LoVo (cell line): ENCODE measurements around the gene TSHZ1.

ENCODE experiments used
- DNase-seq: peaks from one replicate; pipeline ENCODE4 v3.0.0-alpha.2; 2016; ENCODE audit warnings: low spot score

The TSHZ1 gene

DNA sequence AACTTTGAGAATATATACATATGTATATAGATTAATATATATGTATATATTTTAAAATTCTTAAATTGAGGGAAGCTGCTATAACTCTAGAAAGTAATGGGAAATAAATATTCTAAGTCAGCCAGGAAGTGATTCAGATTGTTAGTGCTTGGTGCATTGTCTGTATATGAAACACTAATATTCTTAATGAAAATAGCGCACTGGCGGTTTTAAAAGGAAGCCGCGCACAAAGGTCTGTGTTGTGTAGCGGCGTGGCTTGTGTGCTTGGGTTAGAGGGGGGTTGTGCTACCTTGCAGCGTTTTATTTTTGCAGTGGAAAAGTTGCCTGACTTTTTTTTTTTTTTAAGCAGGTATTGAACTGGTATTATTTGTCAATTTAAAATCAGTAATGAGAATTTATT, 11.3 kb downstream of the TSHZ1 start:
- no peak for DNase-seq

- DNase-seq = no peak
Measured at GRCh38 chr18:75222407-75222806, 11.8 kb downstream of the TSHZ1 start.

DNA sequence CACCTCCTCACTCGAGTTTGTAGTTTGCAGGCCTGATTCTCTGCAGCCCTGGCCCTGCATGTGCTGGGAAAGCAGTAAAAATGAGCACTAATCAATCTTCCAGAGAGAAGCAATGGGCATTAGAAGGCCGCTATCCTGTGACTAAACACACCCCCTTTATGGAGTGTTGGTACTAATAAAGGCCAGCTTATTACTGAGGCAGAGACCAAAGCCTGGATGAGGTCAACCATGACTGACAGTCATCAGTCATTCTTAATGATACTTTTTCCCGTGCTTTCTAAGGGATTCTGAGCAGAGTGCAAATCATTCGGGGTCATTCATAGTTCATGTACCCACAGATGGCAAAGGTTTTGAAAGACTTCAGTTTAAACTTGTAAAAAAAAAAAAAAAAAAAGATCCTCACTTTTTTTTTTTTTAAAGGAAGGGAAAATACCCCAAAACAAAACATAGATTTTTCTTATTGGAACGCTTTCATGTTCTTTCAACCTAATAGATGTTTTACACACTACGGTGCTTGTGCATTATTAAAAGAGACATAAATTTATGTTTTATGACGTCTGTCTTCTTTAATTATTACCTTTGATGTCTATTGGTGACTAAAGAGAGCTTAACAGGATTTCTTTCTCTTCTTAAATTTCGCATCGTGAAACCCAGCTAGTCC, 13.2 kb downstream of the TSHZ1 start:
- no peak for DNase-seq

DNA sequence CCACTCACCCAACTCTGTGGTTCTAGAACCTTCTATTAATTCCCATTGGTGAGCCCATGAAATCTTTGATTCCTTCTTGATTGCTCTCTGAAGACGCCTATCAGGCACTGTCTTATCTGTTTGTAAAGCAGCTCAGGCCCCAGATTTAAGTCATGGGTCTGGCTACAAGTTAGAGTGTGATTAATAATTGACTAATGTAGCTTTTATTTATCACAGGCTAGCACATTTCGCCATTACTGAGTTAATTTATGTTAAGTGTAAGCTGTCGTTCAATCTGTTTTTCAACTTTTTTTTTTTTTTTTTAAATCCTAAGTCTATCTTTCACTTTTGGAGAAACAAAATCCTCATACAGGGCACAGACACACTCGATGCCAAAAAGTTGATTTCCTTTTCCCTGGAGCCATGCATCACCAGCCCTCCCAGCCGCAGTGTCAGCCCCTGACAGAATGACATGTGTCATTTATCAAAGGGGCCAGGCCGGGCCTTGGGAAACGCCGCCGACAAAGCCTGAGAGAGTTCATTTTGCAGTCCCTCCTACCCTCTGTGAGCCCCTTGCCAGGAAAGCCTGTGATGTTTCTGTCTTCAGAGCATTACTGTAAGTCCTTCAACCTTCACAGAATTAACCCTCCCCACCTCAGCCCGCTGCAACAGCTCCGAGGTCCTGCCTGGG, 15.8 kb downstream of the TSHZ1 start:
- no peak for DNase-seq

GRCh38 chr18:75226956-75227316, 16.3 kb downstream of the TSHZ1 start:
- DNase-seq = no peak

- DNase-seq = no peak
Measured at GRCh38 chr18:75227535-75228296, 17.1 kb downstream of the TSHZ1 start.

DNA sequence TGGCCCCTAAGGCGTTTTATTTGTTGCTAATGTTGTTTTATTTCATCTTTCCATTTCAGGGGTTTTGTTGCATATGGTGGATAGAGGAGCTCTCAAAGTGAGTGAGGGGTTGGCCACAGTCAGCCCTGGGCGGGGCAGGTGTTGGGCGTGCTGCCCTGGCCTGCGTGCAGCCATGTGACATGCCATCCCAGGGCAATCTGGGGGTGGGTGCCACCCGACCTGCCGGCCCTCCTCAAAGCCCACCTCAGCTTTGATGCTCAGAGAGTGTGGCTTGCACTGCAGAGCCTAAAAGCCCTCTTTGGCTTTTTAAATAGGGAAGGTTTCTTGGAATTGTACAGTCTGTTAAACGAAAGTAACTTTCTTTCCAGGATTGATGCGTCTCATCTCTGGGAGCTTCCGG, 18.4 kb downstream of the TSHZ1 start:
- DNase-seq = no peak

DNA sequence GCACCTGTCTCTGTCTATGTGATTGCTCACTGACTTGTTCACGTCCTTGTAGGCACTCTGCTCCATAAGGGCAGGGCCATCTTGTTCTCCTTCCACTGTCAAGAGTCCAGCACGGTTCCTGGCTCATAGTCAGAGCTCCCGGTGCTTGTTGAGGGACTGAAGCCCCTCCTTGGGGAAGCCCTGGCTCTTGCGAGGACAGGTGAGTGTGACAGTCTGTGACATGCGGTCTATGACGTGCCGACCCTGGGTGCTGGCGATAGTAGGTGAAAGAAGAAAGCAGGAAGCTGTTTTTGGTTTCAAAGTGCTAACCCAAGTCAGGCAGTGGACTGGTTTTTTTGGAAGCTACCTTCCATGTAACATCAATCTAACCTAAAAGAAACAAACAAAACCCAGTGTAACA, 18.8 kb downstream of the TSHZ1 start:
- no peak for DNase-seq

DNA sequence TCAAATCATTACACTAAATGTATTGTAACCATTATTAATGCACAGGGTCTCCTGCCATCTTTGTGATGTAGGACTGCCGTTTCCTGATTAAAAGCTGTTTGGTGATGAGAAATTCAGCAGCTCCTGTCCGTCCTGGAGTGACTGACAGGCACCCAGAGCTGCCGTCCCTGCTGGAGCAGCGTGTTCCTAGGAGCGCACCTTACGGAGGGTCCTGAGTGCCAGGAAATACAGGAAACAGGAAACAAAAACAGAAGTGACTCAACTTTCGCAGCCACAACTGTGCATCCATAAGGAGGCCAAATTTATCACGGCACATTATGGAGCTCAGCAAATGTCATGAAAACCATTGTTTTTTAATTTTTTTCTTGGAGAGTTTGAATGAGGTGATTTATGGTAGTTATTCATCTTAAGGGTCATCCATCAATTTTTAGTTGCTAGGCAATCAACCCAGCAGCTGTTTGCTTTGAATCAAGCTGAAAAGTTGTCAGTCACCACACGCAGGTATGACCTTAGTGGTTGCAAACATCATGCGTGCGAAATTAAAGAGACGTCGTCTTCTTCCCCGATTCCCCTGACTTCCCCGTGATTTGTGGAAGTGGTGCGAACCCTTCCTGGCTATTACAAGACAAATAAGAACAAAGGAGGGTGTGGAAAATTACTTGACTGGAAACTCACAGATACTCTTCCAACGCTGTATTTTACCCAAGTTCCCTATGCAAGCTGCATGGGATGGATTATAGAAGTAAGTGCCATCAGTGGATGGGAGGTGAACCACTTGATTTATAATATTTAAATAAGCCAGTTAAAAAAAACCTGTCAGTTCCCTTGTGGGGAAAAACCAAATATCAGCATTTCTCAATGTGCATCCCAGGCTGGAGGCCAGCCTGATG, 19.8 kb downstream of the TSHZ1 start:
- DNase-seq = no peak

DNA sequence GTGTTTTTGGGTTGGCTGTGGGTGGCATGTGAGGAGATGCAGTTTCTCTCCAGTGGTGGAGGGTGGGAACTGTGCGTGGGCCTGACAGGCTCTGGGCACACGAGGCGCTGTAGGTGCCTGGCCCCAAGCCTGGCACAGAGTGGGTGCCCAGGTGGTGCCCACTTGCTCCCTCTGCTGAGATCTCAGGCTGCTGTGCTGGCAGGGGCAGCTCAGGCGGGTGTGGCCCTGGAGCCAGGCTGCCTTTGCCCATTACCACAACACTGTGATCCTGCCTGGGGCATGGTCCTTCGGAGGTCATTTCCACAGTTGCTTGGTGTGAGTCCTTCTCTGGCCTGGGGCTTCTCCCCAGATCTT, 20.4 kb downstream of the TSHZ1 start:
- no peak for DNase-seq

- DNase-seq = no peak
Measured at GRCh38 chr18:75234901-75235300, 24.3 kb downstream of the TSHZ1 start.

GRCh38 chr18:75235896-75236295, 25.3 kb downstream of the TSHZ1 start:
- DNase-seq = no peak

DNA sequence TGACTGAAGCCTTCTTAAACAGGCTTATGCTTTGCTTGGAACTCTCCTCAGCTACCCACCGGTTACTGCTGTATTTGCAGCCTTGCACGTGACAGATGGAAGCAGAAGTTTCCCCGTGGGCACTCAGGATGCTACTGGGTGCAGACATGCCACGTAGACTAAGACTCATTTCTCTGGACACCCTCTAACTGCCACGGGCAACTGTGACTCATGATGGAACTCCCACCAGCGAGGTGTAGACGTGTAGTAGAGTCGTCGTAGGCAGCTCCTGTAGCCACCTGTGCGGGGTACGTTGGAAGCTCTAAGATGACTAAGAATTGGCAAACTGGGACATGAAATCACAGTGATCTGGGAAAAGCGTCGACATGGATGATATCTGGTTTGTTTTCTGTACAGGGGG, 27.5 kb downstream of the TSHZ1 start:
- DNase-seq = no peak

DNA sequence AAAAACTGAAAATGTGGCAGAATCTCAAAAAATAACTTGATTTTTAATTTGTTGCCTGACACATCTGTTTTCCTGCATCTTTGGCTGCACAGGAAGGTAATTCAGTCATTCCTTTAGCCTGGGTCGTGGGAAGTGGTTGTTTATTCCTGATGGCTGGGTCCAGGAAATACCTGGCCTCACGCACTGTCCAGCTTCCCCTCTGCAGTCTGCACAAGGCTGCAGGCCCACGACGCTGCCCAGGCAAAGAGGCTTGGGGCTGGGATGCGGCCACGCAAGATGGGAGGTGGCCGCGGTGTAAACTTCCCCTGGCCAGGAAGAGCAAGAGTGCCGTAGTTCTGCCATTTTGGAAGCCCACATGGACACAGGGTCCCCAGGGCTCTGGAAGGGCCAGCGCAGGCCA, 28.2 kb downstream of the TSHZ1 start:
- DNase-seq = no peak

DNA sequence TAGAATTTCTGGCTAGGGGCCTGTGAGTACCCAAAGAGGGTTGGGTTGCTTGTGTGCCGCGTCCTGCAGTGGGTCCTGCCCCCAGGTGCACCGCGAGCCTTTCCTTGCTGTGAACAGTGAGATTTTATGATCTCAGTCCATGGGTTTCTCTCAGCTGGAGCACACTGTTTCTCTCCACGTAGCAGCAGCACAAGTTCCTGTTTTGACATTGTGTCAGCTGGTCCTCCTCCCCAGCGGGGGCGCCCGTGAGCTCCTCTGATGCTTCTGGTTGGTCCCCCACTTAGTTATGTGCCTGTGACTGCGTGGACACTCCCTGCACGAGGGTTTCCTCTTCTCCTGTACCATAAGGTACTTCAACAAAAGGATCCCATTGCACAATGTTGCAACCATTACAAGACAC, 29.8 kb downstream of the TSHZ1 start:
- DNase-seq = no peak

- no peak for DNase-seq
Measured at GRCh38 chr18:75241705-75242104, 31.1 kb downstream of the TSHZ1 start.

DNA sequence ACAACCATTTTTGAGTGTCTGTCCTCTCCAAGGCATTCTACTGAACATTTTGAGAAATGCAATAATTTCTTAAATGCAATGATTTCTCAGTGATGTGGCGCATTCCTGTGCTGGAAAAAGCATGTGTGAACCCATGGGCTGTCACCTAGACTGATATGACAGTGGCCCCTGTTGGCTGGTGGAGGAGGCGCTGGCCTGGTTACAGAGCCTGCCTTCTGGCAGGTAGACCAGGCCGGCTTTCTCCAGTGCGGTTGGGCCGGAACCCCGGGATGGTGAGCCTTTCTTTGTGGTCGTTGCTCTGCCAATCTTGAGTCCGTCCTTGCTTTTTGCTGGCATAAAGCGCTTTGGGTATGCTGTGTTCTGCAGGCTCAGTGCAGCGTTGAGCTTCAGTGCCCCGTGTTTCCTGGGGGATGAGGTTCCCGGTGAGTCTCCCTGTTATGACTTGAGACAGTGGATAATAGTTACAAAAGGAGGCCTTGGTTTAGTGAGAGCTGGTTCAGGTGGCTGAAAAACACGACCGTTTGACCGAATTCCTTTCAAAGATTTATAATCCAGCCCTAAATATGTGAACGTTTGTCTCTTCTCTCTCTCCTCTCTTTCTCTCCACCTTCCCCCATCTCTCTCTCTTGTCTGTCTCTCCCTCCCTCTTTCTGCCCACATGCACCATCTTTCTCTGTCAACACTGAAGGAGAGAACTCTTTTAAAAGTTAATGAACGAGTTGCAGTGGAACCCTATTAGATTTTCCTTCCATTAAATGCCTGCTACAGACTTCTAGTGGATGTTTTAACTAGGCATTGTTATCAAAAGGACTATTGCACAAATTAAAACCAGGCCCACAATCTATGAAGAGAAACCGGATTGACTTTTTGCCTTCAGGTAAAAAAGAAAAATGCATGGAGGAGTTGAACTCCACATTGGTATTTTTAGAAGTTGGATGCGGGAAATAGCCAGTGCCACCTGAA, 34.0 kb downstream of the TSHZ1 start:
- DNase-seq = no peak

GRCh38 chr18:75246721-75247610, 36.4 kb downstream of the TSHZ1 start:
- no peak for DNase-seq

DNA sequence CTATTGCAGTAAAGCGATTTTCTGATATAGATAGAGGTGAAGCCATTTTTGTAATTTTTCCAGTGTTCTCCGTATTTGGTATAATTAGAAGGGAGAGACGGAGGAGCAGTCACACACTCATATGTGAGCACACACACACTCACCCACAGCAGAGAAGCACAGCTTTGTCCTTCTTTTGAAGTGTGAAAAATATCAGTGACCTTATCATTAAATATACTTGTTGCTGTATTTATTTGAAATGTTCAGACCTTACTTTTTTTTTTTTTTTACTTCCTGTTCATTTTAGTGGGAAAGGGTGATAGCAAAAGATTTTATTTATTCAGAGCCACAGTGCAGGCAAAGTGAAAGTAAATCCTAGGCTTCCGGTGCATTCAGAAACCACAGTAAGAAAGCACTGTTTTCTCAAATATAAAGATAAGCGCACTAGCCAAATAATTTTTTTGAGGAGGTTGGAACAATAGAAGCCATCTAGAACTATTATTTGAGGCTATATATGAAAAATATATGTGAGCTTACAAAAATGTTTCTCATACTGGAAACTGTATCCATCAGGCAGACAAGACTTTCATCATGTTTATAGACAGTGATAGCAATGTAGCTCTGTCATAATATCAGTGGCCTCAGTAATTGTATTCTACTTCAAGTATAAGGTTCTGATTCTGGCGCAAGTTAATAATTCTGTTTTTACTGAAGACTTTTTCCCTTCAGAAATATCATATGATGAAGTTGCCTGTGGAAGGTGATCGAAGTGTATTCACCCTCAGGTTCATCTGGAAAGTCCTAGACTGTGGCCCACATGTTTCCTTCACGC, 37.2 kb downstream of the TSHZ1 start:
- peak; percentile 33 for DNase-seq
